ENCODE results near the gene TMPRSS2. TPM values are rescaled to one million over a fixed set of nuclear protein-coding genes. Genes with fewer than 3 reads are reported as not detected.
"Not testable (repeated sequence)": the region's sequence is repeated elsewhere in the genome, so short reads cannot be mapped to it uniquely, and the experiment has no call there.

Gene TMPRSS2
- total RNA-seq, 3 donors from 2014 or later (not counting 1 experiment from before 2014, with no cell fraction given): not detected

DNA sequence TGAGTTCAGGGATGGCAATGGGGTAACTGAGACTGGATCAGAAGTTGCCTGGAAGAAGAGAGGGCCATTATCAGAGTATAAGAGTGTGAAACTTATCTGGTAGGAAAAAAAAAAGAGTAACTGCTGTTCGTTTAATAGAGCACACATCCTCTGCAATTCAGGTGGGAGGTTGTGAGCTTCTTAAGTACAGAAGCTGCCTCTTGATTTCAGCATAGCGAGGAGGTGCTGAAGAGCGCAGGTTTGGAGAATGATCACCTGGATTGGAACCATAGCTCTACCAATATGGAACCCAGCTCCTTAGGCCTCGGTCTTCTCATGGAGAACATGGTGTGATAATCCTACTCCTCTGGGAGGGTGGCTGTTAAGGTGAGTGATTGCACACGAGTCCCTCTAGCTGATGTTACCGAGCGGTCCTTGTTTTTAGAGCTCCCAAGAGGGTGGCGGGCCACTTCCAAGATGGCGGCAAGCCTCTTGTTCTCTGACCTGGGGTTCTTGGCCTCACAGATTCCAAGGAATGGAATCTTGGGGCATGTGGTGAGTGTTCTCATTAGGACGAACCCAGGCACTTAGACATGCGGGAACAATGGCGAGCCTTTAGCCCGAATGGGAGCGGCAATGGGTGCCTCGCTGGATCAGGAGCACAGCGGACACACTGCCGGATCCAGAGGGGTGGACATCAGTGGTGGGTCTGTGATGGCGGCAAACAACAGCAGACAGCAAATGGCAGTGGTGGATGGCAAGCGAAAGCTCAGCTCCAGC lies 85.2 kb downstream of the TMPRSS2 start:
- Mint-ChIP-seq H3K36me3 (no peaks in the 10 kb centered on the region), H3K9me3 (no peaks in the 10 kb centered on the region), H3K4me3 (peak overlapping the region; percentile 25), H3K27ac (peak overlapping the region in 1 of 2 donors; percentile 38), H3K4me1 (peaks cover 14 to 37% of the 10 kb centered on the region in 2 donors), H3K27me3 (ENCODE audit: low read depth in 2 of 2) (no peaks in the 10 kb centered on the region)
- H3K4me1 ChIP-seq (ENCODE audit: control insufficient read depth, insufficient read depth, low read length): peaks cover 25% of the 10 kb centered on the region
- H3K4me3 ChIP-seq (ENCODE audit: low read length): no peak overlapping the region
- H3K27me3 ChIP-seq (ENCODE audit: control insufficient read depth, insufficient read depth, low read length): no peaks in the 10 kb centered on the region
- no peaks in the 10 kb centered on the region for H3K9me3 ChIP-seq (ENCODE audit: control insufficient read depth, insufficient read depth, low read length)
- no peak for ATAC-seq
- DNase-seq: no peak
- intact Hi-C loops (cut with micrococcal nuclease): no loop called here
- no peak overlapping the region for H3K27ac ChIP-seq (ENCODE audit: low read length)
- TF ChIP-seq, protein P1, sequence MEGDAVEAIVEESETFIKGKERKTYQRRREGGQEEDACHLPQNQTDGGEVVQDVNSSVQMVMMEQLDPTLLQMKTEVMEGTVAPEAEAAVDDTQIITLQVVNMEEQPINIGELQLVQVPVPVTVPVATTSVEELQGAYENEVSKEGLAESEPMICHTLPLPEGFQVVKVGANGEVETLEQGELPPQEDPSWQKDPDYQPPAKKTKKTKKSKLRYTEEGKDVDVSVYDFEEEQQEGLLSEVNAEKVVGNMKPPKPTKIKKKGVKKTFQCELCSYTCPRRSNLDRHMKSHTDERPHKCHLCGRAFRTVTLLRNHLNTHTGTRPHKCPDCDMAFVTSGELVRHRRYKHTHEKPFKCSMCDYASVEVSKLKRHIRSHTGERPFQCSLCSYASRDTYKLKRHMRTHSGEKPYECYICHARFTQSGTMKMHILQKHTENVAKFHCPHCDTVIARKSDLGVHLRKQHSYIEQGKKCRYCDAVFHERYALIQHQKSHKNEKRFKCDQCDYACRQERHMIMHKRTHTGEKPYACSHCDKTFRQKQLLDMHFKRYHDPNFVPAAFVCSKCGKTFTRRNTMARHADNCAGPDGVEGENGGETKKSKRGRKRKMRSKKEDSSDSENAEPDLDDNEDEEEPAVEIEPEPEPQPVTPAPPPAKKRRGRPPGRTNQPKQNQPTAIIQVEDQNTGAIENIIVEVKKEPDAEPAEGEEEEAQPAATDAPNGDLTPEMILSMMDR (IDR thresholded peaks at IDR 0.05): no peak
- no peaks in the 10 kb centered on the region for H3K36me3 ChIP-seq (ENCODE audit: control insufficient read depth, insufficient read depth, low read length)
- 92% methylated on average over 19 of the region's 19 CpGs for WGBS (ENCODE audit: insufficient coverage)

DNA sequence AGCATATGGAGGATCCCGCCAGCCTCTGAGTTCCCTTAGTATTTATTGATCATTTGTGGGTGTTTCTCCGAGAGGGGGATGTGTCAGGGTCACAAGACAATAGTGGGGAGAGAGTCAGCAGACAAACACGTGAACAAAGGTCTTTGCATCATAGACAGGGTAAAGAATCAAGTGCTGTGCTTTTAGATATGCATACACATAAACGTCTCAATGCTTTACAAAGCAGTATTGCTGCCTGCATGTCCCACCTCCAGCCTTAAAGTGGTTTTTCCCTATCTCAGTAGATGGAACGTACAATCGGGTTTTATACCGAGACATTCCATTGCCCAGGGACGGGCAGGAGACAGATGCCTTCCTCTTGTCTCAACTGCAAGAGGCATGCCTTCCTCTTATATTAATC lies 87.0 kb downstream of the TMPRSS2 start:
- H3K36me3 Mint-ChIP-seq; DNase-seq; H3K27me3 ChIP-seq (ENCODE audit: control insufficient read depth, insufficient read depth, low read length); H3K36me3 ChIP-seq (ENCODE audit: control insufficient read depth, insufficient read depth, low read length); ATAC-seq; H3K4me3 ChIP-seq (ENCODE audit: low read length); H3K27me3 Mint-ChIP-seq (ENCODE audit: low read depth in 2 of 2); intact Hi-C loops (cut with micrococcal nuclease); H3K9me3 ChIP-seq (ENCODE audit: control insufficient read depth, insufficient read depth, low read length); H3K27ac ChIP-seq (ENCODE audit: low read length); H3K9me3 Mint-ChIP-seq: not testable (repeated sequence)
- Mint-ChIP-seq H3K27ac (peak overlapping the region; percentile 71 to 89), H3K4me3 (peak overlapping the region; percentile 93), H3K4me1 (peaks cover 6 to 28% of the 10 kb centered on the region in 2 donors)
- peaks cover 18% of the 10 kb centered on the region for H3K4me1 ChIP-seq (ENCODE audit: control insufficient read depth, insufficient read depth, low read length)
- 93% methylated on average over 4 of the region's 8 CpGs for WGBS (ENCODE audit: insufficient coverage)

DNA sequence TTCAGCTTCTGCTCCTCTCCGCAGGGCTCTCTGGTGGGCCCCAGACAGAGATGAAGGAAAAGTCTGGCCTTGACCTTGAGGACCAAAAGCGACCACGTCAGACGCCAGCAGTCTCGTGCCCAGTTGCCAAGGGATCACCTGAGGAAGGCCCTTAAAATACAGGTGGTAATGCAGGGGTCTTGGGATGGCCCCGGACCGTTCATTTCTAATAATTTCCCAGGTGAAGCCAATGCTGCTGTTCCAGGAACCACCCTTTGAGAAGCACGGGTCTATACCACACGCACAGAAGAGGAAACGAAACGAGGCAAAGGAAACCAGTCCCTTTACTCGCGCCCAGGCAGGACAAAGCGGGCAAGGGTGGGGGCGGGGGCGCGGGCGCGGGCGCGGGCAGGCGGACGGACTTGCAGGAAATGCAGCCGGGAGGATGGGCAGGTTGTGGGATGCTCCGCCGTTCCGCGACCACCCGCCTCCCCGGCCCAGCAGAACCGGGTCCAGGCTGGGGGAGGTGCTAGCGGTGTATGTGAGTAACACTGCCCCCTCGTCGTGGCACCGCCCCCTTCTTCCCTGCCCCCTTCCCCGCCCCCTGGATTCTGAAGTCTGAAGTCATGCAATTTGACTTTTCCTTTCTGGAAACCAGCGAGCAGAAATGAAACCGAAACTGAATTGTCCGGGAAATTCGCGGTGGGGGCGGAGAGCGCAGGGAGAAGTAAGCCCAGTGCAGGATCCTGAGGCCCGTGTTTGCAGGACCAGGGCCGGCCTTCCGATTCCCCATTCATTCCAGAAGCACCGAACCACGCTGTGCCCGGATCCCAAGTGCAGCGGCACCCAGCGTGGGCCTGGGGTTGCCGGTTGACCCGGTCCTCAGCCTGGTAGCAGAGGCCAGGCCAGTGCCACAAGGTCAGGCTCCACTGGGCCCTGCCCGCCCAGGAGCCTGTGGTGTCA lies 87.8 kb downstream of the TMPRSS2 start:
- Mint-ChIP-seq H3K9me3 (no peaks in the 10 kb centered on the region), H3K36me3 (no peaks in the 10 kb centered on the region), H3K27ac (peak overlapping the region; percentile 71 to 89), H3K4me3 (peak overlapping the region; percentile 93), H3K27me3 (ENCODE audit: low read depth in 2 of 2) (no peaks in the 10 kb centered on the region), H3K4me1 (peaks cover 6 to 22% of the 10 kb centered on the region in 2 donors)
- Histone ChIP-seq H3K27ac (ENCODE audit: low read length) (peak overlapping the region; percentile 37), H3K36me3 (ENCODE audit: control insufficient read depth, insufficient read depth, low read length) (no peaks in the 10 kb centered on the region), H3K9me3 (ENCODE audit: control insufficient read depth, insufficient read depth, low read length) (no peaks in the 10 kb centered on the region), H3K4me3 (ENCODE audit: low read length) (peak overlapping the region; percentile 68), H3K27me3 (ENCODE audit: control insufficient read depth, insufficient read depth, low read length) (no peaks in the 10 kb centered on the region), H3K4me1 (ENCODE audit: control insufficient read depth, insufficient read depth, low read length) (peaks cover 12% of the 10 kb centered on the region)
- 6% methylated on average over 54 of the region's 54 CpGs for WGBS (ENCODE audit: insufficient coverage)
- intact Hi-C loops (cut with micrococcal nuclease): loop anchor here (10.0 kb wide), 1 partner anchor 1185 kb away; no protein-coding TSS in a partner anchor
- ATAC-seq (peak; percentile 75 to 81 (median 78)), DNase-seq (peak in 1 of 2 donors; percentile 60)
- TF ChIP-seq, protein P1 (IDR thresholded peaks at IDR 0.05): no peak

Measured in natural killer cell (primary cell).